Measurements from ENCODE around the gene FASLG.
"Not testable (repeated sequence)": the region's sequence is repeated elsewhere in the genome, so short reads cannot be mapped to it uniquely, and the experiment has no call there.

FASLG gene

GRCh38 chr1:172658871-172659453 lies at the start of gene FASLG:
Gene FASLG, plus strand, starts transcription at chr1:172659103. Its CDS starts 99 bp downstream, at chr1:172659202.
- Histone ChIP-seq H3K9me3 (ENCODE audit: control insufficient read depth in 1 of 2, low read length in 2 of 2) (no peaks in the 10 kb centered on the region), H3K4me1 (ENCODE audit: control insufficient read depth in 1 of 2, insufficient read depth in 2 of 2, low read length in 2 of 2) (no peaks in the 10 kb centered on the region), H3K36me3 (ENCODE audit: control insufficient read depth in 1 of 2, insufficient read depth in 2 of 2, low read length in 2 of 2) (no peaks in the 10 kb centered on the region), H3K27me3 (ENCODE audit: low read depth, low read length) (no peaks in the 10 kb centered on the region), H3K27ac (ENCODE audit: low read length) (no peak within 1 kb of the TSS), H3K4me3 (ENCODE audit: low read depth in 1 of 2, low read length in 2 of 2) (no peak within 1 kb of the TSS)

- Histone ChIP-seq H3K4me1 (ENCODE audit: control insufficient read depth in 1 of 2, insufficient read depth in 2 of 2, low read length in 2 of 2) (no peaks in the 10 kb centered on the region), H3K4me3 (ENCODE audit: low read depth in 1 of 2, low read length in 2 of 2) (no peak overlapping the region), H3K36me3 (ENCODE audit: control insufficient read depth in 1 of 2, insufficient read depth in 2 of 2, low read length in 2 of 2) (peaks cover 17 to 22% of the 10 kb centered on the region in 2 donors), H3K27me3 (ENCODE audit: low read depth, low read length) (no peaks in the 10 kb centered on the region), H3K27ac (ENCODE audit: low read length) (no peak overlapping the region), H3K9me3 (ENCODE audit: control insufficient read depth in 1 of 2, low read length in 2 of 2) (no peaks in the 10 kb centered on the region)
These were observed 49.4 kb upstream of the FASLG start for GRCh38 chr1:172609528-172609927.

GRCh38 chr1:172612478-172612877 lies 46.4 kb upstream of the FASLG start:
- Histone ChIP-seq H3K27me3 (ENCODE audit: low read depth, low read length) (no peaks in the 10 kb centered on the region), H3K4me1 (ENCODE audit: control insufficient read depth in 1 of 2, insufficient read depth in 2 of 2, low read length in 2 of 2) (no peaks in the 10 kb centered on the region), H3K4me3 (ENCODE audit: low read depth in 1 of 2, low read length in 2 of 2) (no peak overlapping the region), H3K9me3 (ENCODE audit: control insufficient read depth in 1 of 2, low read length in 2 of 2) (peaks cover 7 to 10% of the 10 kb centered on the region in 2 donors), H3K27ac (ENCODE audit: low read length) (no peak overlapping the region), H3K36me3 (ENCODE audit: control insufficient read depth in 1 of 2, insufficient read depth in 2 of 2, low read length in 2 of 2) (peaks cover 17 to 22% of the 10 kb centered on the region in 2 donors)

- H3K9me3 ChIP-seq (ENCODE audit: control insufficient read depth in 1 of 2, low read length in 2 of 2) = peaks cover 7 to 10% of the 10 kb centered on the region in 2 donors
- no peak overlapping the region for H3K4me3 ChIP-seq (ENCODE audit: low read depth in 1 of 2, low read length in 2 of 2)
- H3K36me3 ChIP-seq (ENCODE audit: control insufficient read depth in 1 of 2, insufficient read depth in 2 of 2, low read length in 2 of 2) = peaks cover 17 to 22% of the 10 kb centered on the region in 2 donors
- H3K27ac ChIP-seq (ENCODE audit: low read length) = no peak overlapping the region
- no peaks in the 10 kb centered on the region for H3K27me3 ChIP-seq (ENCODE audit: low read depth, low read length)
- H3K4me1 ChIP-seq (ENCODE audit: control insufficient read depth in 1 of 2, insufficient read depth in 2 of 2, low read length in 2 of 2) = no peaks in the 10 kb centered on the region
These were observed 45.6 kb upstream of the FASLG start for GRCh38 chr1:172613294-172613693.

- no peaks in the 10 kb centered on the region for H3K4me1 ChIP-seq (ENCODE audit: control insufficient read depth in 1 of 2, insufficient read depth in 2 of 2, low read length in 2 of 2)
- no peaks in the 10 kb centered on the region for H3K27me3 ChIP-seq (ENCODE audit: low read depth, low read length)
- peaks cover 0 to under 1% of the 10 kb centered on the region in 2 donors for H3K36me3 ChIP-seq (ENCODE audit: control insufficient read depth in 1 of 2, insufficient read depth in 2 of 2, low read length in 2 of 2)
- no peak overlapping the region for H3K4me3 ChIP-seq (ENCODE audit: low read depth in 1 of 2, low read length in 2 of 2)
- no peak overlapping the region for H3K27ac ChIP-seq (ENCODE audit: low read length)
- H3K9me3 ChIP-seq (ENCODE audit: control insufficient read depth in 1 of 2, low read length in 2 of 2) = peaks cover 11 to 23% of the 10 kb centered on the region in 2 donors
These were observed 42.7 kb upstream of the FASLG start for GRCh38 chr1:172616195-172616594.

GRCh38 chr1:172616636-172617035 lies 42.3 kb upstream of the FASLG start:
- Histone ChIP-seq H3K9me3 (ENCODE audit: control insufficient read depth in 1 of 2, low read length in 2 of 2) (peaks cover 11 to 23% of the 10 kb centered on the region in 2 donors), H3K27me3 (ENCODE audit: low read depth, low read length) (no peaks in the 10 kb centered on the region), H3K36me3 (ENCODE audit: control insufficient read depth in 1 of 2, insufficient read depth in 2 of 2, low read length in 2 of 2) (no peaks in the 10 kb centered on the region), H3K4me1 (ENCODE audit: control insufficient read depth in 1 of 2, insufficient read depth in 2 of 2, low read length in 2 of 2) (no peaks in the 10 kb centered on the region), H3K4me3 (ENCODE audit: low read depth in 1 of 2, low read length in 2 of 2) (no peak overlapping the region), H3K27ac (ENCODE audit: low read length) (no peak overlapping the region)

- not testable (repeated sequence) for H3K27ac ChIP-seq (ENCODE audit: low read length); H3K36me3 ChIP-seq (ENCODE audit: control insufficient read depth in 1 of 2, insufficient read depth in 2 of 2, low read length in 2 of 2); H3K4me1 ChIP-seq (ENCODE audit: control insufficient read depth in 1 of 2, insufficient read depth in 2 of 2, low read length in 2 of 2); H3K4me3 ChIP-seq (ENCODE audit: low read depth in 1 of 2, low read length in 2 of 2); H3K27me3 ChIP-seq (ENCODE audit: low read depth, low read length)
- H3K9me3 ChIP-seq (ENCODE audit: control insufficient read depth in 1 of 2, low read length in 2 of 2) = peaks cover 11 to 23% of the 10 kb centered on the region in 2 donors
These were observed 38.3 kb upstream of the FASLG start for GRCh38 chr1:172620603-172621002.

- peaks cover 4 to 13% of the 10 kb centered on the region in 2 donors for H3K9me3 ChIP-seq (ENCODE audit: control insufficient read depth in 1 of 2, low read length in 2 of 2)
- H3K4me1 ChIP-seq (ENCODE audit: control insufficient read depth in 1 of 2, insufficient read depth in 2 of 2, low read length in 2 of 2) = no peaks in the 10 kb centered on the region
- no peaks in the 10 kb centered on the region for H3K36me3 ChIP-seq (ENCODE audit: control insufficient read depth in 1 of 2, insufficient read depth in 2 of 2, low read length in 2 of 2)
- no peaks in the 10 kb centered on the region for H3K27me3 ChIP-seq (ENCODE audit: low read depth, low read length)
- no peak overlapping the region for H3K27ac ChIP-seq (ENCODE audit: low read length)
- no peak overlapping the region for H3K4me3 ChIP-seq (ENCODE audit: low read depth in 1 of 2, low read length in 2 of 2)
These were observed 36.4 kb upstream of the FASLG start for GRCh38 chr1:172622541-172622940.

- Histone ChIP-seq H3K27me3 (ENCODE audit: low read depth, low read length) (no peaks in the 10 kb centered on the region), H3K36me3 (ENCODE audit: control insufficient read depth in 1 of 2, insufficient read depth in 2 of 2, low read length in 2 of 2) (no peaks in the 10 kb centered on the region), H3K4me1 (ENCODE audit: control insufficient read depth in 1 of 2, insufficient read depth in 2 of 2, low read length in 2 of 2) (no peaks in the 10 kb centered on the region), H3K4me3 (ENCODE audit: low read depth in 1 of 2, low read length in 2 of 2) (no peak overlapping the region), H3K27ac (ENCODE audit: low read length) (no peak overlapping the region), H3K9me3 (ENCODE audit: control insufficient read depth in 1 of 2, low read length in 2 of 2) (peaks cover 4 to 13% of the 10 kb centered on the region in 2 donors)
These were observed 35.2 kb upstream of the FASLG start for GRCh38 chr1:172623748-172624147.

GRCh38 chr1:172626845-172627244 lies 32.1 kb upstream of the FASLG start:
- Histone ChIP-seq H3K4me3 (ENCODE audit: low read depth in 1 of 2, low read length in 2 of 2) (no peak overlapping the region), H3K4me1 (ENCODE audit: control insufficient read depth in 1 of 2, insufficient read depth in 2 of 2, low read length in 2 of 2) (no peaks in the 10 kb centered on the region), H3K27me3 (ENCODE audit: low read depth, low read length) (no peaks in the 10 kb centered on the region), H3K27ac (ENCODE audit: low read length) (no peak overlapping the region), H3K9me3 (ENCODE audit: control insufficient read depth in 1 of 2, low read length in 2 of 2) (peaks cover 0 to 4% of the 10 kb centered on the region in 2 donors), H3K36me3 (ENCODE audit: control insufficient read depth in 1 of 2, insufficient read depth in 2 of 2, low read length in 2 of 2) (no peaks in the 10 kb centered on the region)

GRCh38 chr1:172627702-172628101 lies 31.2 kb upstream of the FASLG start:
- Histone ChIP-seq H3K4me1 (ENCODE audit: control insufficient read depth in 1 of 2, insufficient read depth in 2 of 2, low read length in 2 of 2) (no peaks in the 10 kb centered on the region), H3K36me3 (ENCODE audit: control insufficient read depth in 1 of 2, insufficient read depth in 2 of 2, low read length in 2 of 2) (no peaks in the 10 kb centered on the region), H3K4me3 (ENCODE audit: low read depth in 1 of 2, low read length in 2 of 2) (no peak overlapping the region), H3K27ac (ENCODE audit: low read length) (no peak overlapping the region), H3K9me3 (ENCODE audit: control insufficient read depth in 1 of 2, low read length in 2 of 2) (peaks cover 0 to 5% of the 10 kb centered on the region in 2 donors), H3K27me3 (ENCODE audit: low read depth, low read length) (no peaks in the 10 kb centered on the region)

GRCh38 chr1:172628401-172628800 lies 30.5 kb upstream of the FASLG start:
- Histone ChIP-seq H3K4me3 (ENCODE audit: low read depth in 1 of 2, low read length in 2 of 2) (no peak overlapping the region), H3K27me3 (ENCODE audit: low read depth, low read length) (no peaks in the 10 kb centered on the region), H3K36me3 (ENCODE audit: control insufficient read depth in 1 of 2, insufficient read depth in 2 of 2, low read length in 2 of 2) (no peaks in the 10 kb centered on the region), H3K4me1 (ENCODE audit: control insufficient read depth in 1 of 2, insufficient read depth in 2 of 2, low read length in 2 of 2) (no peaks in the 10 kb centered on the region), H3K27ac (ENCODE audit: low read length) (no peak overlapping the region), H3K9me3 (ENCODE audit: control insufficient read depth in 1 of 2, low read length in 2 of 2) (peaks cover 0 to 5% of the 10 kb centered on the region in 2 donors)

Measured in muscle layer of duodenum (tissue), 2 donors.